HCT116 (cell line): ENCODE data around the gene BICD2. TPM values are rescaled to one million over a fixed set of nuclear protein-coding genes. Genes with fewer than 3 reads are reported as not detected.

Experiments used
- ATAC-seq: fragments of 200-7000 bp; cut with Tn5 transposase; 2 replicates; pipeline ENCODE4 v1.9.1; 2020; ENCODE audit warnings: mild to moderate bottlenecking, moderate library complexity
- BruUV-seq: library from RNA; stranded (reverse); fragments of 400-500 nt; replicated peaks from 2 replicates; lab custom pipeline; 2021; lab: Mats Ljungman, UMichigan
- CTCF ChIA-PET: fragments of 300-600 bp; sonication (Branson Sonifier 250); formaldehyde crosslinking; loops from one replicate; lab custom pipeline; 2021; ENCODE audit warnings: antibody characterized with exemption; lab: Charles Lee
- POLR2A ChIA-PET: fragments of 300-600, 350-600 bp; sonication (Branson Sonifier 250); formaldehyde crosslinking; loops from one replicate; lab custom pipeline; 2021; ENCODE audit warnings: antibody characterized with exemption; lab: Charles Lee
- RAD21 ChIA-PET, 2 experiments: fragments of 300-600 bp; sonication (Branson Sonifier 250); formaldehyde crosslinking; loops; one replicate each; lab custom pipeline; 2023; ENCODE audit warnings: low total read pairs in 2 of 2; ENCODE audit not compliant: uncharacterized antibody in 2 of 2, unreplicated experiment in 2 of 2, low non-redundant PET in 1 of 2; lab: Charles Lee
- DNase-seq: peaks from one replicate; pipeline ENCODE4 v3.0.0-alpha.2; 2010; ENCODE audit warnings: low read depth, low spot score
- H2AFZ ChIP-seq: fragments of 200-600 bp; shearing (Covaris generic), sonication (generic); 2 replicates; pipeline ENCODE4 v1.6.1; 2017; ENCODE audit warnings: low read depth, mixed run types, mixed read lengths, antibody characterized with exemption, low read length; ENCODE audit not compliant: poor library complexity, severe bottlenecking
- H3K27ac ChIP-seq: 2 replicates; pipeline ENCODE4 v1.5.1; 2012; ENCODE audit warnings: low read depth, low read length
- H3K27me3 ChIP-seq: fragments of 200-600 bp; sonication (generic); 2 replicates; pipeline ENCODE4 v1.6.1; 2016; ENCODE audit warnings: mixed run types, low read length, mixed read lengths; ENCODE audit not compliant: insufficient read depth
- H3K36me3 ChIP-seq, 2 experiments: fragments of 200-500 bp in 1 of 2; fragments of 200-600 bp in 1 of 2; sonication (Bioruptor generic) in 1 of 2; sonication (generic) in 1 of 2; 2 replicates each; pipeline versions ENCODE4 v1.5.1 to v1.6.1; 2014 to 2016; ENCODE audit warnings: low read length in 2 of 2, inconsistent platforms in 1 of 2, mixed read lengths in 1 of 2, mixed run types in 1 of 2; ENCODE audit not compliant: insufficient read depth in 2 of 2, control insufficient read depth in 1 of 2
- H3K4me1 ChIP-seq, 2 experiments: fragments of 200-600 bp in 1 of 2; sonication (generic) in 1 of 2; 2 replicates each; pipeline versions ENCODE4 v1.5.1 to v1.6.1; 2012 to 2017; ENCODE audit warnings: low read length in 2 of 2, inconsistent platforms in 1 of 2, mild to moderate bottlenecking in 1 of 2, mixed read lengths in 1 of 2, mixed run types in 1 of 2, moderate library complexity in 1 of 2; ENCODE audit not compliant: insufficient read depth in 2 of 2, control insufficient read depth in 1 of 2
- H3K4me2 ChIP-seq: fragments of 200-600 bp; sonication (generic); 2 replicates; pipeline ENCODE4 v1.6.1; 2017; ENCODE audit warnings: mixed run types, low read length, mixed read lengths
- H3K4me3 ChIP-seq, 2 experiments: fragments of 200-600 bp in 1 of 2; sonication (generic) in 1 of 2; replicated peaks in 1 of 2; 2 replicates each; pipeline ENCODE4 v1.5.1; 2011 to 2016; ENCODE audit warnings: low read length in 2 of 2, control low read depth in 1 of 2, low read depth in 1 of 2, mild to moderate bottlenecking in 1 of 2, mixed read lengths in 1 of 2, mixed run types in 1 of 2
- H3K79me2 ChIP-seq: fragments of 200-600 bp; sonication (generic); 2 replicates; pipeline ENCODE4 v1.6.1; 2017; ENCODE audit warnings: mild to moderate bottlenecking, mixed run types, low read length, moderate library complexity, mixed read lengths; ENCODE audit not compliant: insufficient read depth
- H3K9ac ChIP-seq: fragments of 200-600 bp; sonication (generic); 2 replicates; pipeline ENCODE4 v1.6.1; 2016; ENCODE audit warnings: low read length, mixed read lengths
- H3K9me2 ChIP-seq: fragments of 200-600 bp; sonication (generic), shearing (Covaris generic); 2 replicates; pipeline ENCODE4 v1.6.1; 2017; ENCODE audit warnings: mixed run types, mild to moderate bottlenecking, moderate library complexity; ENCODE audit not compliant: insufficient read depth
- H3K9me3 ChIP-seq, 2 experiments: fragments of 200-500 bp in 1 of 2; fragments of 200-600 bp in 1 of 2; sonication (Bioruptor generic) in 1 of 2; sonication (generic) in 1 of 2; 2 replicates each; pipeline ENCODE4 v1.6.1; 2014 to 2017; ENCODE audit warnings: low read length in 2 of 2, mixed read lengths in 2 of 2, inconsistent platforms in 1 of 2, low read depth in 1 of 2, mild to moderate bottlenecking in 1 of 2, mixed run types in 1 of 2, moderate library complexity in 1 of 2; ENCODE audit not compliant: control insufficient read depth in 1 of 2, insufficient read depth in 1 of 2
- H4K20me1 ChIP-seq: fragments of 200-600 bp; sonication (generic), shearing (Covaris generic); 2 replicates; pipeline ENCODE4 v1.6.1; 2017; ENCODE audit warnings: mixed run types, mild to moderate bottlenecking, moderate library complexity; ENCODE audit not compliant: insufficient read depth
- ATF3 ChIP-seq: IDR thresholded peaks from 2 replicates; pipeline ENCODE4 v1.6.1; 2012
- ELF1 ChIP-seq: IDR thresholded peaks from 2 replicates; pipeline ENCODE4 v1.6.1; 2012; ENCODE audit warnings: low read depth, borderline replicate concordance
- EZH2 ChIP-seq: fragments of 200-600 bp; sonication (generic); IDR thresholded peaks from 2 replicates; pipeline ENCODE4 v1.6.1; 2017; ENCODE audit warnings: antibody characterized with exemption, mixed run types
- EZH2phosphoT487 ChIP-seq: fragments of 200-600 bp; IDR thresholded peaks from 2 replicates; pipeline ENCODE4 v1.6.1; 2018; ENCODE audit warnings: antibody characterized with exemption, borderline replicate concordance
- JUND ChIP-seq: IDR thresholded peaks from 2 replicates; pipeline ENCODE4 v1.6.1; 2012
- POLR2A ChIP-seq: IDR thresholded peaks from 2 replicates; pipeline ENCODE4 v1.7.0; 2011; ENCODE audit warnings: borderline replicate concordance; ENCODE audit not compliant: insufficient read depth, insufficient read length; ENCODE audit errors: extremely low read depth
- POLR2AphosphoS5 ChIP-seq: IDR thresholded peaks from 2 replicates; pipeline ENCODE4 v1.6.1; 2011; ENCODE audit warnings: mild to moderate bottlenecking, low read depth, low read length, moderate library complexity
- RAD21 ChIP-seq: IDR thresholded peaks from 2 replicates; pipeline ENCODE4 v1.6.1; 2012; ENCODE audit warnings: low read depth, mild to moderate bottlenecking
- REST ChIP-seq: IDR thresholded peaks from 2 replicates; pipeline ENCODE4 v1.6.1; 2012; ENCODE audit warnings: low read depth
- SIN3A ChIP-seq: IDR thresholded peaks from 2 replicates; pipeline ENCODE4 v1.6.1; 2012; ENCODE audit warnings: low read depth
- SP1 ChIP-seq: IDR thresholded peaks from 2 replicates; pipeline ENCODE4 v1.6.1; 2012; ENCODE audit warnings: low read depth
- YY1 ChIP-seq: IDR thresholded peaks from 2 replicates; pipeline ENCODE4 v1.6.1; 2011; ENCODE audit warnings: low read length, low read depth, moderate library complexity, mild to moderate bottlenecking; ENCODE audit not compliant: insufficient replicate concordance; ENCODE audit errors: extremely low read depth
- ZBTB33 ChIP-seq: IDR thresholded peaks from 2 replicates; pipeline ENCODE4 v1.6.1; 2011; ENCODE audit warnings: mild to moderate bottlenecking, low read length, moderate library complexity; ENCODE audit not compliant: insufficient replicate concordance; ENCODE audit errors: extremely low read depth
- ZFX ChIP-seq: fragments of 450-650 bp; IDR thresholded peaks from 2 replicates; pipeline ENCODE4 v1.6.1; 2017
- ZNF274 ChIP-seq: fragments of 200-500 bp; sonication (Bioruptor generic); IDR thresholded peaks from 2 replicates; pipeline ENCODE4 v1.6.1; 2014; ENCODE audit warnings: mild to moderate bottlenecking, low read depth, low read length, inconsistent platforms
- intact Hi-C: fragments of 100-400 bp; cut with micrococcal nuclease; formaldehyde crosslinking; loops from 2 replicates; pipeline ENCODE4 v1.10.0; 2022
- total RNA-seq: library from RNA; stranded (reverse); gene quantifications from one replicate; pipeline ENCODE4 v1.2.1, GENCODE V29; 2021; ENCODE audit not compliant: unreplicated experiment

Gene BICD2
- total RNA-seq, 1 experiment from 2014 or later, result 23.4 TPM

GRCh38 chr9:92721548-92721947, 43.1 kb downstream of the BICD2 start:
- DNase-seq (no peak), ATAC-seq (no peak)
- Histone ChIP-seq H4K20me1 (0 out of 2 replicates have a peak, but pooled peaks cover 3% of the 10 kb centered on the region), H2AFZ (no peak overlapping the region), H3K4me2 (no peak overlapping the region), H3K27ac (no peak overlapping the region), H3K4me3 (no peak overlapping the region), H3K79me2 (peaks cover 34% of the 10 kb centered on the region; the same call in 1 of the 2 replicates), H3K9ac (no peak overlapping the region), H3K27me3 (no peaks in the 10 kb centered on the region), H3K36me3 (peaks cover 21 to 23% of the 10 kb centered on the region in 2 experiments; a peak in 3 of 4 replicates), H3K9me3 (no peaks in the 10 kb centered on the region), H3K9me2 (no peaks in the 10 kb centered on the region), H3K4me1 (no peaks in the 10 kb centered on the region)
- ChIA-PET RAD21 (no interaction called here), CTCF (no interaction called here), POLR2A (no interaction called here)
- BruUV-seq, result no TSS peak
- TF ChIP-seq EZH2phosphoT487 (no peak), POLR2A (no peak), RAD21 (no peak), ELF1 (no peak), ZFX (no peak), SP1 (no peak), ZBTB33 (no peak), ZNF274 (no peak), EZH2 (no peak), YY1 (no peak), REST (no peak), JUND (no peak), ATF3 (no peak), POLR2AphosphoS5 (no peak), SIN3A (no peak)
- intact Hi-C loops, result no loop called here
